Measurements from ENCODE around the gene USP54.
A peak's percentile ranks its signal among the peaks of the same experiment; 100 is the strongest.

- no peak for TF ChIP-seq ZNF398 (tag by site-specific recombination; IDR thresholded peaks at IDR 0.05)
- no peak for TF ChIP-seq CTCF (tag by site-specific recombination; IDR thresholded peaks at IDR 0.05)
- no peak for TF ChIP-seq HIC1 (tag by site-specific recombination; IDR thresholded peaks at IDR 0.05)
- no peak for TF ChIP-seq ZBTB1 (tag by site-specific recombination; IDR thresholded peaks at IDR 0.05)
- no peak for TF ChIP-seq ZNF501 (tag by site-specific recombination; IDR thresholded peaks at IDR 0.05)
- TF ChIP-seq YY2 (tag by site-specific recombination; IDR thresholded peaks at IDR 0.05) = no peak
- TF ChIP-seq ZNF510 (tag by site-specific recombination; IDR thresholded peaks at IDR 0.05; ENCODE audit: insufficient replicate concordance) = no peak
- TF ChIP-seq ZSCAN5A (tag by site-specific recombination; IDR thresholded peaks at IDR 0.05) = no peak
- TF ChIP-seq ZEB2 (tag by site-specific recombination; IDR thresholded peaks at IDR 0.05) = 0 out of 2 replicates have a peak, but pooled peaks have one; percentile 43
- no peak for TF ChIP-seq ZSCAN30 (tag by site-specific recombination; IDR thresholded peaks at IDR 0.05)
Measured at GRCh38 chr10:73576178-73576889, 14.8 kb downstream of the USP54 start.

Data from HEK293 (cell line).